ENCODE data around the gene FEM1A.
"Not testable (repeated sequence)": the region's sequence is repeated elsewhere in the genome, so short reads cannot be mapped to it uniquely, and the experiment has no call there.

FEM1A gene, protein sequence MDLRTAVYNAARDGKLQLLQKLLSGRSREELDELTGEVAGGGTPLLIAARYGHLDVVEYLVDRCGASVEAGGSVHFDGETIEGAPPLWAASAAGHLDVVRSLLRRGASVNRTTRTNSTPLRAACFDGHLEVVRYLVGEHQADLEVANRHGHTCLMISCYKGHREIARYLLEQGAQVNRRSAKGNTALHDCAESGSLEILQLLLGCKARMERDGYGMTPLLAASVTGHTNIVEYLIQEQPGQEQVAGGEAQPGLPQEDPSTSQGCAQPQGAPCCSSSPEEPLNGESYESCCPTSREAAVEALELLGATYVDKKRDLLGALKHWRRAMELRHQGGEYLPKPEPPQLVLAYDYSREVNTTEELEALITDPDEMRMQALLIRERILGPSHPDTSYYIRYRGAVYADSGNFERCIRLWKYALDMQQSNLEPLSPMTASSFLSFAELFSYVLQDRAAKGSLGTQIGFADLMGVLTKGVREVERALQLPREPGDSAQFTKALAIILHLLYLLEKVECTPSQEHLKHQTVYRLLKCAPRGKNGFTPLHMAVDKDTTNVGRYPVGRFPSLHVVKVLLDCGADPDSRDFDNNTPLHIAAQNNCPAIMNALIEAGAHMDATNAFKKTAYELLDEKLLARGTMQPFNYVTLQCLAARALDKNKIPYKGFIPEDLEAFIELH

DNA sequence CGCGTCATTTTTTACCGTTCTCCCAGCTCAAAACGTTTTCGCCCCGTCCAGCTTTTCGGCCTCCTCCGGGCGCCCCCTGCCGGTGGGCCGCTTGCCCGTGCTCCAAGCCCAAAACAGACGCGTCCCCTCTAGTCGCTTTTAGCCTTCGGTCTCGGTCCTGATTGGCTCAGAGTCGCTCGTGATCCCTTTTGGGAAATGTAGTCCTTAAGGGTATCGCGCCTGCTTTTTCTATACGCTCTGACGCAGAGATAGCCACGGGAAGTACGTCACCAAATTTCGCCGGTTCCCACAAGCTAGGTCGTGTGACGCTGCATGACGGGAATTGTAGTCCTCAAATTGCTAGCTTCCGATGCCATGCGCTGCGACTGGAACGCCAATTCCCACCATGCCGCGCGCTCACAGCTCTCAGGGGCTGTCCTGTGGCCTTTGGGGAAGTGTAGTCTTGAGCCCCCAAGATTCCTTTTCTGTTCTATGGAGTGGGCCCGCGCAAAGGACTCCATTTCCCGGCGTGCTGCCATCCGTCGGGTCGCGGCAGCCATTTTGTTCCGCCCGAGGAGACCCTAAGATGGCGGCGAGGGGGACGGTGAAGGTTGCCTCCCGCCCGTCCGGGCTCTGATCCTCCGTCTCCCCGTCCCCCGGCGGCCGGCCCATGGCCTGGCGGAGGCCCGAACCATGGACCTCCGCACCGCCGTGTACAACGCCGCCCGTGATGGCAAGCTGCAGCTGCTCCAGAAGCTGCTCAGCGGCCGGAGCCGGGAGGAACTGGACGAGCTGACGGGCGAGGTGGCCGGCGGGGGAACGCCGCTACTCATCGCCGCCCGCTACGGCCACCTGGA is at the start of gene FEM1A:
FEM1A (plus strand) TSS at position 552 of the 836 bp plus-strand sequence; CDS start at position 673, 121 bp downstream.
- DNase-seq = peak; percentile 92

DNA sequence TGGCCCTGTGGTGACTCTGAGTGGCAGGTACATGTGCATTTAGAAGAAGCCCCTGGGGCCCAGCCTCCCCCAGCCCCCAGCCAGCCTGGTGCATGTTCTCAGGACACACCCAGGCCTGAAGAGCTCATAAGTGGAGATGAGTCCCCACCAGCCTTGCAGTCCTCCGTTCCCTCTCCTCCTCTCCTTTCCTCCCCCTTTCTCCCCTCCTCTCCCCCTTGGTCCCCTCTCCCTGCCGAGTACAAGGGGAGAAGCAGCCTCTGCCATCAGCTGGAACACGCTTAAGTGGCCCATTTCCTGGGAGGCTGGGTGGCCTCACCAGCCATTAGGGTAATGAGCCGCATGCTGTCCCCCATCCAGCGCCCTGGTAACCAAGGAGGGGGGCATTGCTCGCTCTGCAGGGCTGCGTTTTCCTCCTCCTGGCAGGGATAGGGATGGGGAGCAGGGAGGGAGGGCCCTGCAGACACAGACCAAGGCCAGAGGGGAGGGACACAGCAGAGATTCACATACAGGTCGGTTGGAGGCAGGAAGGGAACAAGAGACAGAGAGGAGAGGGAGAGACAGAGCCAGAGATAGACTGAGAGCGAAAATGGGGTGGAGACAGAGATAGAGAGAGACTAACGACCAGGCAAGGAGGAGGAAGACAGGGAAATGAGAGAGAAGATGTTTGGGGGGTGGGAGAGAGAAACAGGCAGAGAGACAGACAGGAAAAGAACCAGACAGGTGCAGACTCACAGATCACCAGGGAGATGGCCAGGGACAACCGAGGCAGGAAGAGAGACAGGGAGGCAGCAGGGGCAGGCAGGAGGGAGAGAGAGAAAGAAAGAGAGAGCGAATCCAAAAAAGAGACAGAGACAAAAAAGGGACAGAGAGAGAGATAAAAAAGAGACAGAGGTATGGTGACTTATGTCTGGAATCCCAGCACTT is 48.5 kb upstream of the FEM1A start:
- no peak for DNase-seq

DNA sequence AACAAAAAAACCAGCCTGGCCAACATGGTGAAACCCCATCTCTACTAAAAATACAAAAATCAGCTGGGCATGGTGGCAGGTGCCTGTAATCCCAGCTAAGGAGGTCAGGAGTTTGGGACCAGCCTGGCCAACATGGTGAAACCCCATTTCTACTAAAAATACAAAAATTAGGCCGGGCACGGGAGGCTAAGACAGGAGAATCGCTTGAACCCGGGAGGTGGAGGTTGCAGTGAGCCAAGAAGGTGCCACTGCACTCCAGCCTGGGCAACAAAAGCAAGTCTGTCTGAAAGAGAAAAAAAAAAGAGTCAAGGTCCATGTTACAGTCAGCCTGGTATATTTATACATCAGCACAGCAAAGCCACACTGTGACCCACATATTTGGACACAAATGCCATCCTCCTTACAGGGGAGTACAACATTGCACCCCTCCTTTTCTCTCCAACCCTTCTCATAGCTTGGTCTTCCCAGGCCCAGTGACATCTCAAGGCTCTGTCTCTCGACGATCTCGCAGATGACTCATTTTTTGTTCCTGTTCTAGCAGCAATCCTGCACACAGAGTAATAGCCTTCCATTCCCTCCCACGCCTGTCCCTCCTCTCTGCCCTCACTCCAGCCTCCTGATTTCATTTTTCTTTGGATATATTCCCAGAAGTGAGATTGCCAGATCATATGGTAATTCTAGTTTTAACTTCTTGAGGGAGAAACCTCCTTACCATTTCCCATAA is 46.9 kb upstream of the FEM1A start:
- no peak for DNase-seq

DNA sequence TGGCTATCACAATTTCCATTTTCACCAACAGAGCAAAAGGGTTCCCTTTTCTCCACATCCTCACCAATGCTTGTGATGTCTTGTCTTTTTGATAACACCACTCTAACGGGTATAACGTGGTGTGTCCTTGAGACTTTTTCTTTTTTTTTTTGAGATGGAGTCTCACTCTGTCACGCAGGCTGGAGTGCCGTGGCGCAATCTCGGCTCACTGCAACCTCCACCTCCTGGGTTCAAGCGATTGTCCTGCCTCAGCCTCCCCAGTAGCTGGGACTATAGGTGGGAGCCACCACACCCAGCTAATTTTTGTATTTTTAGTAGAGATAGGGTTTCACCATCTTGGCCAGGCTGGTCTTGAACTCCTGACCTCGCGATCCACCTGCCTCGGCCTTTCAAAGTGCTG is 46.4 kb upstream of the FEM1A start:
- not testable (repeated sequence) for DNase-seq

DNA sequence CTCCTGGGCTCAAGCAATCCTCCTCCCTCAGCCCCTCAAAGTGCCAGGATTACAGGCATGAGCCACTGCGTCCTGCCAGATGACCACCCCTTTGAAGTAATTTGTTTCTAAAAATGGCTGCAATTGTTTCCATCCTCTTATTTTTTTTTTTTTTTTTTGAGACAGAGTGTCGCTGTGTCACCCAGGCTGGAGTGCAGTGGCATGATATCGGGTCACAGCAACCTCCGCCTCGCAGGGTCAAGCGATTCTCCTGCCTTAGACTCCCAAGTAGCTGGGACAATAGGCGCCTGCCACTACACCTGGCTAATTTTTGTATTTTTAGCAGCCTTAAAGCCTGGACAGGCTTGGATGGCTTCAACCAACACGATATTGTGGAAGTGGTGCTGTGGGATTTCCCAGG is 45.5 kb upstream of the FEM1A start:
- no peak for DNase-seq

DNA sequence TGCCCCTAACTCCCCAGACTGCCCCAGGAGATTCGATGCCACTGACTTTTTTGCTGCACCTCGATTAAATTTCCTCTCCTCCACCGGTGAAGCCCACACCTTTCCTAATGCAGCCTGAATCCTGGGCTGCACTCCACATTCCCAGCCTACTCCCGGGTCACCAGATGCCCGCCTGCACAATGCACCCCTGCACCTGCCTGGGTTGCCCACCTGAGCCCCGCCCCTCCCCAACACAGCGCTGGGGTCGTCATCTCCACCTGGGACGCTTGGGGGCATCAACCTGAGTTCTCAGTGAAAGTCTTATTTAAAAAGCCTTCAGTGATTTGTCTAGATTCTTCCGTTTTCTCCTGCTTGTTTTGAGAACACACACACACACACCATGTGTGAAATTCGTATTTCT is 43.3 kb upstream of the FEM1A start:
- no peak for DNase-seq

DNA sequence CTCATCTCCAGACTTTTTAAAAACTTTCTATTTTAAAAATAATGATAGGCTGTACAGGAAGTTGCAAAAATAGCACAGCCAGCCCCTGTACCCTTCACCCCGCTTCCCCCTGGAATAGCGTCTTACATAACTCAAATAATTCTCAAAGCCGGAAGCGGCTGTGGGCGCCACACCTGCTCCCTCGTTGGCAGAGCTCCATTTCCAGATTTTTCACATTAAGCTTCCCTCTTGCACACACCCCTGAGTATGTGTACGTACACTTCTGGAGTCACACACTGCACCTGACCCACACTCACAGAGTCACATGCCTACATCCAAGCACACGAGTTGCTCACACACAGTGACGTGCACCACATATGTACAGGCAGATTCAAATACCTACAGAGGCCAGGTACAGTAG is 42.9 kb upstream of the FEM1A start:
- no peak for DNase-seq

DNA sequence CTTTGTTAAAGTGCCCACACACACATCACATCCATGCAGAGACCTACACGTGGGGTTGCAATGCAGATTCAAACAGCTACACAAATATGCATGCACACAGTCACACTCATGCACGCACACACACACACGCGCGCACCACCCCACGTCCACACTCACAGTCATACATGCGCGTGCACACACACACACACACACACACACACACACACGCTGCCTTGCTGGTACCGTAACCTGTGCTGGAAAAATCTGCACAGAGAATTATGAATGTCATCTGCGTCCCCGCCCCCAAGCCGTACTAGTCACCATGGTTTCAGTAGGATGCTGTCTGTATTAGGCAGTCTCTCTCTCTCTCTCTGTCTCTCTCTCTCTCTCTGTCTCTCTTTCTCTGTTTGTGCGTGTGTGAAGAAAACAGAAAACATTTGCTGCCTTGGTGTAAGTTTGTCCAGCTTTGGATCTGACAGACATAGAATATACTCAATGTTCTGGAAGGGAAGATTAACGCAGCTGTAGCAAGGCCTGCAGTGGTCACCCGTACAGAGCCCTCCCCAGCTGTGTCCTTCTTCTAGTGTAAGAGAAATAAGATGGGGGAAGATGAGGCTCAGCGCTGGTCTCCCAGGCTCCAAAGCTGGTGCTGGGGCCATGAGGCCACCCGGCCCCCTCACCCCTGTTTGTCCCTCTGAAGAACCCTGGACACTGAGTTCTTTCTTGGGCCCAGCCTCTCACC is 41.5 kb upstream of the FEM1A start:
- no peak for DNase-seq

DNA sequence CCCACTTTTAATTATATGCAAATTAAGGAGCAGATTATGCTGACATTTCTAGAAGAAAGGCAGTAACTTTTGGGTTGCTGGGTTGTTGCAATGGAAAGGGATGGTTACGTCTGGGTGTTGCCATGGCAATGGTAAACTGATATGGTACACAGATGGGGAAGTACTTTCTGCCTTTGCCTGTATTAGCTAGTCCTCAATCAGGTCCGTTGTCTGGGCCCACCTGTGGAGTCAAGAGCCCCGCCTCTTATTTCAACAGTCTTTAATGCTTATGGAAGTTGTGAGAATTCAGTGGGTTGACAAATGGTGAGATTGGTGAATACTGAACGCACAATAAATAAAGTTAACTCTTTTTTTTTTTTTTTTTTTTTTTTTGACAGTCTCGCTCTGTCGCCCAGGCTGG is 37.3 kb upstream of the FEM1A start:
- DNase-seq = no peak

DNA sequence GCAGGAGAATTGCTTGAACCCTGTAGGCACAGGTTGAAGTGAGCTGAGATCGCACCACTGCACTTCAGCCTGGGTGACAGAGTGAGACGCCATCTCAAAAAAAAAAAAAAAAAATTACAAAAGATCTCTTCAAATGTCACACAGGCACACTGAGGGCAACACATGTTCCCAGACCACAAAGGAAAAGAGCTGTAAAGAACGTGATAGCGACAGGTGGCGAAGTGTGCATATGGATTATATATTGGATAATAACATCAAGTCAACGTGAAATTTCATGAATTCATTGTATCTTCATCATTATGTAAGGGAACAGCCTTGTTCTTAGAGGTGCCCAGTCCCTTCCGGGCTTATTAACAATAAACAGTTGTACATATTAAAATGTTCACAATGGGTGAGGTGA is 36.1 kb upstream of the FEM1A start:
- no peak for DNase-seq

DNA sequence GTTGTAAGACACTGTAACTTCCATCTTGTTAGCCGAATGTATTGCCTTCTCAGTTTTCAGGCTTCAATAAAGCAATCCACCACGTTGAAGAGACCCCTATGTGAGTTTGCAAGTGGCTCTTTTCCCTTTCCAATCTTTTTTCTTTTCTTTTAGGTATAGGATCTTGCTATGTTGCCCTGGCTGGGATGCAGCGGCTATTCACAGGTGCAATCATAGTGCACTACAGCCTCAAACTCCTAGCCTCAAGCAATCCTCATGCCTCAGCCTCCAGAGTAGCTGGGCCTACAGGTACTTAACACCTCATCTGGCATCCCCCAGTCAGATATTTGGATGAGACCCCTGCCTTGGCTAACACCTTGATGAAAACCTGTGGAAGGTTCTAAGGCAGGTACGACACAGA is 33.5 kb upstream of the FEM1A start:
- no peak for DNase-seq

DNA sequence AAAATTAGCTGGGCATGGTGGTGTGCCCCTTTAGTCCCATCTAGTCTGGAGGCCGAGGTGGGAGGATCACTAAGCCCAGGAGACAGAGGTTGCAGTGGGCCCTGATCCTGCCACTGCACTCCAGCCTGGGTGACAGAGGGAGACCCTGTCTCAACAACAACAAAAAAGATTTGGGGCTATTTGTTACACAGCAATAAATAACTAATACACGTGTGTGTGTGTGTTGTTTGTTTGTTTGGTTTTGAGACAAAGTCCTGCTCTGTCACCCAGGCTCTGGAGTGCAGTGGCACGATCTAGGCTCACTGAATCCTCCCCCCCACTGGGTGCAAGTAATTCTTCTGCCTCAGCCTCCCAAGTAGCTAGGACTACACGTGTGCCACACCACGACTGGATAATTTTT is 32.9 kb upstream of the FEM1A start:
- no peak for DNase-seq

DNA sequence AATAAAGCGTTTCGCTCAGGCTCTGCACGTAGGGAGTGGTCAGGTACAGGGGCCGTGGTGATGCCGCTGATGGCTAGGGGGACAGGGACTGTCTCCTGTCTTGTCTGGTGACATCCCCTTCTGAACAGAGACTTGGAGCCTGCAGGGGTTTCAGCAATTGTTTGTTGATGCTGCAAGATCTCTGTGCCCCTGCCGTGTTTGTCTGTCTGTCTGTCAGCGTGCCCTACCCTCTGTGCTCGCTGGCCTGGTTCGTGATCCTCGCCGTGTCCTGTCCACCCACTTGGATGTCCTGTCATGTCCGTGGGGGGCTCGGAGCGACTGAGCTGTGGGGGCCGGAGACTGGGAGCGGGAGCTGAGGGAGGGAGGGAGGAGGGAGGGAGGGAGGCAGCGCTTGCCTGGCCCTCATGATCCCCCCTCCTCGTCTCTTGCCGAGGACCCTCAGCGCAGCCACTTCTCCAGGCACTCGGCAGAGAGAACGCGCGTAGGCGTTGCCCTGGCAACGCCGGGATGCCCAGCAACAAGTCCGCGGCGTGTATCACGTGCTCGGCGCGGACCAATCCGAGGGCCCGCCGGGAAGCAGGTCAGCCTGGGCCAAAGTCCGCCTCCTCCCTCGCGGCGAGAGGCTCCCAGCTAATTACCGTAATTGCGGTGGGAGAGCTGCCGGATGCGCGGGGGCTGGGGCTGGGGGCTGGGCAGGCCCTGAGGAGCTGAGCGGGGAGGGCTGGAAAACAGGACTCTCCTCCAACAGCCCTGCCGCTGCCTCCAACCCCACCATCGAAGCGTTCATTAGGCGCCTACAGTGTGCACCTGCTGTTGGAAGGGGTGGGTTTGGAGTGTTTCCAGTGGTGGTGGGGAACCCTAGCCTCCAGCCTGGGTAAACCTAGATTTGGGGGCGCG is 31.9 kb upstream of the FEM1A start:
- DNase-seq = no peak

DNA sequence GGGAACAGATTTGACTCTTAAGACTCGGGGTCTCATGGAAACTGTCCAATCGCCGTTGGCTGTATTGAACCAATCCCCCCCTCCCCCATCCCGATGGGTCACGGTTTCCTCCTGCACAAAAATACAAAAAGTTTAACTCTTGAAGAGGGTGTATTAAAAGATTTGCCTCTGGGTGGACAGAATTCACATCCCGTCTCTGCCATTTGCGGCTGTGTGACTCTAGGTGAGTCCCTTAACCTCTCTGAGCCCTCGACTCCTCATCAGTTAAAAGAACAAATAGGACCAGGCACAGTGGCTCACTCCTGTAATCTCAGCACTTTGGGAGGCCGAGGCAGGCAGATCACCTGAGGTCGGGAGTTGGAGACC is 31.3 kb upstream of the FEM1A start:
- DNase-seq = no peak

DNA sequence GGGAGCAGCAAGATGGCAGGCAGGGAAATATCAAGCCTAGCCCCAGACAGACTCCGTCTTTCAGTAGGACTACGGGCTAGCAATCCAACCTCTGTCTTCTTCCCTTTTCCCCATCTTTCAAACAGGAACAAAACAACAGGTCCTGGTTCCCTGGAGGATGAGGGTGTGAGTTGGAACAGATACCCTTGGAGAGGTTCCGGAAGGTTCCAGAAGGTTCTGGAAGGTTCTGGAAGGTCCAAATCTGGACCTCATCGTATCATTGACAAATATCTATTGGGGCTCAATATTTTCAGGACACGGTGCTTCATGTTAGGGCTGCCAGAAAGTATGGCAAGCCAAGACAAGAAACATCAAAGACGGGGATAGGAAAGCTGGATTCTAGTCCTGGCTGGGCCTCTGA is 28.5 kb upstream of the FEM1A start:
- DNase-seq = no peak

DNA sequence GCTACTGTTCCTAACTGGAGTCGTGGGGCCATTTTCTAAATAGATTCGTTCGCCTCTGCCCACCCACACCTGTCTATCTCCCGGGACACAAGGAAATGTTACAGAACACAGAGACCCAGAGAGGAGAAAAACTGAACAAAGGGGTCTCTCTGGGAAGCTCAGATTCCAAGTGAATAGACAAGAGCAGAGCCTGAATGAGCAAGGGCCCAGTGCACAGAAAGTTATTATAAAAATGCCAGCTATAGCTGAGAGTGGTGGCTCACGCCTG is 27.2 kb upstream of the FEM1A start:
- no peak for DNase-seq

DNA sequence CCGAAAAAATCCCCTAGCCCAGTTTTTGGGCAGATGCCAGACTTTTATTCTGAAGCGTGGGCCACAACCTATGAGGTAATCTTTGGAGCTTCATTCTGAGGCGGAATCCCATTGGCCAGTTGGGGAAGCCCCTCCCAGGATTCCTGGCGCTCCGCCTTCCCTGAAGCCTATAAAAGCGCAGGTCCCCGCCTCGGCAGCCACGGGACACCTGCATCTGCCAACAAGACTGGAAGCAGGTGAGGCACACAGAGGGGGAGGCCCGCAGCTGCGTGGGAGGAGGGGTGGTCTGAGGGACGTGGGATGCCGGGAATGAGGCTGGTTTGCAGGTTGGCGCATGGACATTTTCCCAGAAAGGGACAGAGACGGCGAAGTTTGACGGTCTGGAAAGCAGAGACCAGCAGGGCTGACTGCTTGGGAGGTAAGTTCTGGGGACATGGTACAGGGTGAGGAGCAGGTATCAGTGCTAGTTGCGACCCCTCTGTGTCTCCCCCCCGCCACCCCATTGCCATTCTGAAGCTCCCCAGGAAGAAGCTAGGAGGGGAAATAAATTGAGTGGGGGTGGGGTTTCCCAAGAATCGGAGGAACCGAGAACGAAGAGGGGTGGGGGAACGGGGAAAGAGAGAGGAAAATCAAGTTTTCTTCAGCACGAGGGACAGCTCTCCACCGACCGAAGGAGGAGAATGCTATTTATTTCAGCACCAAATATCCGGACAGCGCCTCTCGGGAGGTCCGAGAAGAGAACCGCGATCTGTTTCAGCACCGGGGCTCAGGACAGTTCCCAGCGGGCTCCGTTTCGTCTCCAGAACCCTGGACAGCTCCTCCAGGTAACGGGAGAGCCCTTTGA is 22.4 kb upstream of the FEM1A start:
- peak; percentile 34 for DNase-seq

DNA sequence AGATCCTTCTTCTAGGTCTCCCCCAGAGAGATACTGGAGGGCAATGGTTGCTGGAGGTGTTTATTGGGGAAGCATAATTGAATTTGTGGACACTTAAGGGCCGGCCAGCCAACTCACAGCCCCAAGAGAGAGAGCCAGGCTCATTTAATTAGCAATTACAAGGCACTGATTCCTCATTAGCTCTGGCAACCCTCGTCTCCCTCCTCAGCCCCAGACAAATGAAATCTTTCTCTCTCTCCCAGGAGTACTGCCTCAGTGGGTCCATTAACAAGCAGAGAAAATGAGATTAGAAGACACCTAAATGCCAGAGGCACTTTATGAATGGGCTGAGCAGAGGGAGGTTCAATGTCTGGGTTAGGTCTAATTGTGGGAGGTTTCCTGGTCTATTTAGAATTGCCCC is 19.0 kb upstream of the FEM1A start:
- no peak for DNase-seq

DNA sequence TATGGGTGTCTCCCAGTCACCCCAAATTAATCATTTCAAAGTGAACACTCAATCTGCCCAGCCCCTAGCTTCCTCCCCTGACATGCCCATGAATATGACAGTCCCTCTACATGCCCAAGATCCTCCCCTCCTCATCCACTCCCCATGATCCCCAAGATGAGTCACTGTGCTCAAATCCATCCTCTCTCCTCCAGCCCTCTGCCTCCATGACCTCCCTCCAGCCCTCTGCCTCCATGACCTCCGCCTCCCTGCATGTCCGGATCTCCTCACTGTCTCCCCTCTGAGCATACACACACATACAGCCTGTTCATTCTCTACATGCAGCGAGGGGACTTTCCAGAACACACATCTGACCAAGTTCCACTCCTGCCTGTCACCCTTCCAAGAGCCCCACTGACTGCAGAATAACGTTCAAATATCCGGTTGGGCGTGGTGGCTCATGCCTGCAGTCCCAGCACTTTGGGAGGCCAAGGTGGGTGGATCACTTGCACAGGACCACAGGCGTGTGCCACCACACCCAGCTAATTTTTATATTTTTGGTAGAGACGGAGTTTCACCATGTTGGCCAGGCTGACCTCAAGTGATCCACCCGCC is 18.4 kb upstream of the FEM1A start:
- DNase-seq = no peak

Data from NCI-H1694 (cell line).